ENCODE results near the gene SCYGR4.
"Not testable (repeated sequence)": the region's sequence is repeated elsewhere in the genome, so short reads cannot be mapped to it uniquely, and the experiment has no call there.

Gene SCYGR4

GRCh38 chr2:227661025-227661649 lies 43.8 kb downstream of the SCYGR4 start:
- Histone ChIP-seq H3K4me2 (no peak overlapping the region), H3K9me3 (no peaks in the 10 kb centered on the region), H3K4me3 (no peak overlapping the region), H3K4me1 (no peaks in the 10 kb centered on the region), H4K20me1 (no peaks in the 10 kb centered on the region), H3K27me3 (no peaks in the 10 kb centered on the region), H3K9ac (no peak overlapping the region), H3K27ac (no peak overlapping the region), H3K36me3 (no peaks in the 10 kb centered on the region)
- TF ChIP-seq Cebpa-rat (IDR thresholded peaks at IDR 0.05): no peak

- H3K36me3 ChIP-seq: no peaks in the 10 kb centered on the region
- H4K20me1 ChIP-seq: no peaks in the 10 kb centered on the region
- no peak overlapping the region for H3K9ac ChIP-seq
- H3K4me1 ChIP-seq: no peaks in the 10 kb centered on the region
- H3K9me3 ChIP-seq: no peaks in the 10 kb centered on the region
- H3K27ac ChIP-seq: no peak overlapping the region
- no peak overlapping the region for H3K4me3 ChIP-seq
- no peak overlapping the region for H3K4me2 ChIP-seq
- no peaks in the 10 kb centered on the region for H3K27me3 ChIP-seq
- no peak for TF ChIP-seq Cebpa-rat (IDR thresholded peaks at IDR 0.05)
These were observed 44.5 kb downstream of the SCYGR4 start for GRCh38 chr2:227661827-227662226.

- no peaks in the 10 kb centered on the region for H3K4me1 ChIP-seq
- H4K20me1 ChIP-seq: no peaks in the 10 kb centered on the region
- no peaks in the 10 kb centered on the region for H3K27me3 ChIP-seq
- H3K9ac ChIP-seq: no peak overlapping the region
- no peak overlapping the region for H3K27ac ChIP-seq
- TF ChIP-seq Cebpa-rat (IDR thresholded peaks at IDR 0.05): no peak
- H3K4me3 ChIP-seq: no peak overlapping the region
- no peak overlapping the region for H3K4me2 ChIP-seq
- no peaks in the 10 kb centered on the region for H3K9me3 ChIP-seq
- no peaks in the 10 kb centered on the region for H3K36me3 ChIP-seq
These were observed 48.1 kb downstream of the SCYGR4 start for GRCh38 chr2:227665189-227665940.

- H3K36me3 ChIP-seq, H3K4me2 ChIP-seq, H3K9ac ChIP-seq, H4K20me1 ChIP-seq, H3K4me1 ChIP-seq, H3K27ac ChIP-seq, H3K4me3 ChIP-seq, H3K9me3 ChIP-seq, H3K27me3 ChIP-seq: not testable (repeated sequence)
These were observed 49.4 kb downstream of the SCYGR4 start, which contains the start of gene SCYGR5 for GRCh38 chr2:227666631-227667170. Gene SCYGR5 (plus strand): TSS chr2:227666804. CDS start chr2:227666804, 0 bp downstream.

All from BLaER1 (cell line).